A549 treated with CORT108297 at 1 μM for 4 hours (cell line): ENCODE results near the gene JRKL. TPM values are rescaled to one million over a fixed set of nuclear protein-coding genes. Genes with fewer than 3 reads are reported as not detected.

Source experiments
- total RNA-seq: library from RNA; stranded (reverse); fragments of 200-300 nt; extraction: Qiagen RNA extraction; gene quantifications from 5 replicates; pipeline ENCODE4 v1.2.3, GENCODE V29; 2022

JRKL gene
- total RNA-seq, result 4.2 to 7.6 TPM (median 5.8 TPM) in 5 replicates

GRCh38 chr11:96389720-96390487 is at the start of gene JRKL, which contains the start of gene CCDC82:
Gene JRKL (plus strand): TSS chr11:96390013. CDS start chr11:96390650, 637 bp downstream.
Gene CCDC82 (minus strand): TSS chr11:96389912. CDS start chr11:96384747, 5,165 bp downstream.

GRCh38 chr11:96342961-96343711 is 46.7 kb upstream of the JRKL start, which contains the start of gene MAML2:
Gene MAML2 (minus strand): TSS chr11:96343195. CDS start chr11:96341895, 1,300 bp downstream.

Other genes with a start within 250 kb of the JRKL start
- 1.9 to 2.7 TPM (median 2.4 TPM) in 5 replicates for gene MAML2, start 46.8 kb upstream of the JRKL start, total RNA-seq
- 15.6 to 24.6 TPM (median 17.0 TPM) in 5 replicates for gene CCDC82, start 101 bp upstream of the JRKL start, total RNA-seq